ENCODE data around the gene ST3GAL4. TPM values are rescaled to one million over a fixed set of nuclear protein-coding genes. Genes with fewer than 3 reads are reported as not detected.
A peak's percentile ranks its signal among the peaks of the same experiment; 100 is the strongest.

ST3GAL4 gene
- polyA plus RNA-seq, 1 donor = 15.3 TPM

- no peak for DNase-seq
Observed at GRCh38 chr11:126405906-126406305, 50.4 kb downstream of the ST3GAL4 start.

GRCh38 chr11:126406368-126406767, 50.9 kb downstream of the ST3GAL4 start:
- no peak for DNase-seq

DNA sequence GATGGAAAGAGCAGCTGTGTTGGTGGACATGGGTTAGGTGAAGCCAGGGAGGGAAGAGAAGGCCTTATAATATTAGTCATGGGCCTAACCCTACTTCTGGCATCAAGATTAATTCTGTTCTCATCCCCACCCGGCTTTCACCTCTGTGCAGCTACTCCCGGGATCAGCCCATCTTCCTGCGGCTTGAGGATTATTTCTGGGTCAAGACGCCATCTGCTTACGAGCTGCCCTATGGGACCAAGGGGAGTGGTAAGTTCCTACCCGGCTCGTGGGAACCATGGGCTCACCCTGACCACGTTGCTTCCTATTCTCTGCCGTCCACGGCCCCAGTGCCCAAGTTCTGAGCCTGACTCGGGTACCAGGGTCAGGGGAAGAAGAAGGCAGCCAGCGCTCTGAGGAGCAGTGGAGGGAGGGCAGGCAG, 51.6 kb downstream of the ST3GAL4 start:
- DNase-seq = no peak

DNA sequence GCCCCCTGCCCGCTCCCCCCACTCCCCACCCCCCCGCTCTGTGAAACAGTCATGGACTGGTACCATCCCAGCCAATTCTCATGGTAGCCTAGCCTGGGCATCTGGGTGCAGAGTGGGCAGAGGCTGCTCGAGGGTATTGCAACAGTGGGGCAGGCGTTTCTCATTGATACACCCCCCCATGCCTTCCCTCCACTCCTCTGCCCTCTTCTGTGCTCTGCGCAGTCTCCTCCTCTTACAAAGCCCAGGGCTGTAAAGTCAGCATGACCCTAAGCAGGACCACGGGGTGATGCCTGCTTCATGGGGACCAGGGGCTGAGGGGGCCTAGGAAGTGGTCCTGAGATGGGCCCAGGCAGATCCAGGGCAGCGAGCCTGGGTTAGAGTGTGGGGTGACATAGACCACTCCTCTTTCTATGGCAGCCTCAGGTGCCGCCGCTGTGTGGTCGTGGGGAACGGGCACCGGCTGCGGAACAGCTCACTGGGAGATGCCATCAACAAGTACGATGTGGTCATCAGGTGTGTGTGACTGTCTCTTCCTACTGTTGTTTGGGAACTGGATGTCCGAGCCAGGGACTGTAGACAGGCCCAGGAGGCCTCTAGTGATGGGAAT, 52.3 kb downstream of the ST3GAL4 start:
- no peak for DNase-seq

DNA sequence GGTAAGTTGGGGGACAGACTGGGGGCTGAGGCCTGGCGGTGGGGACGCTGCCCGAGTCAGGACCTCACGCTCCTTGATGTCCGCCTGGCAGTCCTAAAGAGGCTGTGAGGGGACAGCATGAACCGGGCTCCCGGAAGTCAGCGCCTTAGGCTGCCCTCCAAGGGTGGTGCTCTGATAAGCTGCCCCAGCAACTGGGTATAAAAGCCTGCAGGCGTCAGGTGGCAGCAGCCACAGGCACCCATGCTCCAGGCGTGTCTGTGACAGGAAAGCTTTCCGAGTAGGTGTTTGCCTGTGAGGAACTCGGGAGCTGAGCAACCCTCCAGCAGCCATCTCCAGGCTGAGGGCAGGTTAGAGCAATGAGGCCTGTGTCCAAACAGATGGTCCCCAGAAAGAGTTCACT, 53.0 kb downstream of the ST3GAL4 start:
- DNase-seq = no peak

DNA sequence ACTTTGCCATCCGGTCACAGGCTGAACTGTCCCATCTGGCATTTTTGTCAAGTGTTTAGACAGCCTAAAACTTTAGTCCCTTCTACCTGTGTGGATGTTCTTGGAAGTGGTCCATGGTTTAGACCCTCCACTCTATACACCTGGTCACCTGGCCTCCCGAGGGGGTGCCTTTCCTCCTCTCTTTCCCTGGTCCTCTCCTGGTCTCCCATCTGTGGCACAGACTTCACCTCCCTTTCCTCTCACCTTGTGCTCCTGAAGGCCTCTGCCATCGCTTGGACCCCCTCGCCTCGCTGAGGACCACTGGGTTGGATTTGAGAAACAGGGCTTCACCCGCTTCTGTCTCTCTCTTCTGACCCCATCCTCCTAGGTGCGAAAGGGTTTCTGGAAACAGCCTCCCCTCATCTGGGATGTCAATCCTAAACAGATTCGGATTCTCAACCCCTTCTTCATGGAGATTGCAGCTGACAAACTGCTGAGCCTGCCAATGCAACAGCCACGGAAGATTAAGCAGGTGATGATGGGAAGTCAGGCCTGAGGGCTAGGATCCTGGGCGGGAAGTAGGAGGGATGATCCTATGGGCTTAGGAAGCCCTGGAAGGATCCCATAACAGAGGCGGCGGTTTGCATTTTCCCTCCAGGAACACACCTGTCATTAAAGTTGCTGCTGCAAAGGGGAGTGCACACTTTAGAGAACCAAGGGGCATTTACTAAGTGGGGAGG, 53.6 kb downstream of the ST3GAL4 start:
- DNase-seq = no peak

- DNase-seq = no peak
Observed at GRCh38 chr11:126409620-126409985, 54.1 kb downstream of the ST3GAL4 start.

- DNase-seq = no peak
Observed at GRCh38 chr11:126410649-126411048, 55.2 kb downstream of the ST3GAL4 start.

GRCh38 chr11:126411971-126412381, 56.5 kb downstream of the ST3GAL4 start:
- DNase-seq = no peak

DNA sequence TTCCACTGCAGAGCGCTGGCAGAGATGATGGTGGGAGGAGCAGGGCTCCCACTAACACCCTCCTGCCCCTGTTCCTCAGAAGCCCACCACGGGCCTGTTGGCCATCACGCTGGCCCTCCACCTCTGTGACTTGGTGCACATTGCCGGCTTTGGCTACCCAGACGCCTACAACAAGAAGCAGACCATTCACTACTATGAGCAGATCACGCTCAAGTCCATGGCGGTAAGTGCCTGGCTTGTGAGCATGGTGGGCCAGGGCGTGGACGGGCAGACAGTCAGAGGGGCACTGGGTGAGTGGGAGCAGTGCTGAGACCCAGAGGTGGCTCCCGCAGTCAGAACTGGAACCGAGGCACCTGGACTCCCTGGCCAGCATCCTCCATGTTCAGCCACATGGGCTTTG, 57.9 kb downstream of the ST3GAL4 start:
- no peak for DNase-seq

DNA sequence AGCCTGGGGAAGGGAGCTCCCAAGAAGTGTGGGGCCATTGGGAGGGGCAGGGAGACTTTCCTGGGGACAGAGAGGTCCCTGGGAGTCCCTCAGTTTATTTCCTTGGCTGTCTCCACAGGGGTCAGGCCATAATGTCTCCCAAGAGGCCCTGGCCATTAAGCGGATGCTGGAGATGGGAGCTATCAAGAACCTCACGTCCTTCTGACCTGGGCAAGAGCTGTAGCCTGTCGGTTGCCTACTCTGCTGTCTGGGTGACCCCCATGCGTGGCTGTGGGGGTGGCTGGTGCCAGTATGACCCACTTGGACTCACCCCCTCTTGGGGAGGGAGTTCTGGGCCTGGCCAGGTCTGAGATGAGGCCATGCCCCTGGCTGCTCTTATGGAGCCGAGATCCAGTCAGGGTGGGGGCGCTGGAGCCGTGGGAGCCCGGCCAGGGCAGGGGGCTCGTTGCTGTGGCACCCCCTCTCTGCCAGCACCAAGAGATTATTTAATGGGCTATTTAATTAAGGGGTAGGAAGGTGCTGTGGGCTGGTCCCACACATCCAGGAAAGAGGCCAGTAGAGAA, 58.4 kb downstream of the ST3GAL4 start:
- no peak for DNase-seq

DNA sequence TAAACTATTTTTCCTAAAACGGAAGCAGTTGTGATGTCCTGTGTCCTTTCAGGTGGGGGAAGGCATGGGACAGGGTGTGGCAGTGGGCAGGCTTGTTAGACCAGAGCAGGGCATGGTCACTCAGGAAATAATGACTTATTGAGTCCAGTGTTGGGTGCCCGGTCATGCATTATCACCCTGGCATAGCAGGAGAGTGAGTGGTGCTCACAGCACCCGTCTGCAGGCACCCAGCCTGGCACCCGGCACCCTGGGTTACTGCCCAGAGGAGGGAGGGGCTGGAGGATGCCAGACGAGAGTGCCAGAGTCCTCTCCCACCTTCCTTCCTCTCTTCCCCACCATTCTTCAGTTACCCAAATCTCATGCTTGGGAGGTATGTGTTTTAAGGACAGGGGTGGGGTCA, 59.1 kb downstream of the ST3GAL4 start:
- DNase-seq = no peak

DNA sequence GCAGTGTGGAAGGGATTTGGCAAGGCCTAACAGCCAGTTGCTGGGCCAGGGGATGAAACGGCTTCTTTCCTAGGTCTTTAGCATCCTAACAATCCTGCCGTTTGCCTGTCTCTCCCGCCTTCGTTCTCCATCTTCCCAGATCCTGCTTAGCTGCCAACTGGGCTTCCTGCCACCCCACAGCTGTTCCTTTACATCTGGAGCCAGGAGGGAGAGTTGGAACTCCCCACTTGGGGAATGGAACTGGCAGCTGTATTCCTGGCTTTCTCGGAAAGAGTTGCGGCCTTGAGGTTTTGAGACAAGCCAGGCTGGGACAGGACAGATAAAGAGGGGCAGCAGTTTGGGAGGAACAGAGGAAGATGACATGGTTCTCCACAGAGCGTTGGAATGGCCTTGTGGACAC, 59.6 kb downstream of the ST3GAL4 start:
- DNase-seq = no peak

GRCh38 chr11:126415669-126416420, 60.4 kb downstream of the ST3GAL4 start:
- DNase-seq = peak; percentile 75

DNA sequence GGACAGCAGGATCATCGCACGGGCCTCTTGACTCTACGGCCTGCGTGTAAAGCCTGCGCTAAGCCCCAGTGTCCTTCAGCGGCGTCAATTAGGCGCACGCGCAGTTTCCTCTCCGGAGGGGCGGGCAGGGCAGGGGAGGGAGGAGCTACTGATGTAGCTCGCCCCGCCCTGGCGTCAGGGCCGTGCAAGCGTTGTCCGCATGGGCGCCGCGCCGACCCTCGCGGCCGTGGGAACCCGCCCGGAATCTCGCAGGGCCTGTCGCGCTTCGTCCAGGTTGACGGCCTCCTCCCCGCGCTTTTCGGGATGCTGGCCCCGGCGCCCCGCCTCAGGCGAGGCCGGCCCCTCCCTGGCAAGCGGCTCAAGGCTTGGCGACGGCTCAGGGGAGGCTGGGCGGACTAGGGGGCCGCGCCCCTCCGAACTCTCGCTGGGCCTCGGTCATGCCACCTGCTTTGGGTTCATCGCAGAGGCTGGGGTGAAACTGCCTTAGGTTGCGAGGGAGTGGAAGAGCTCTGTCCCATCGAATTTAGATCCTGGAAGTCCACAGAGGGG, 61.1 kb downstream of the ST3GAL4 start:
- peak; percentile 88 for DNase-seq

DNA sequence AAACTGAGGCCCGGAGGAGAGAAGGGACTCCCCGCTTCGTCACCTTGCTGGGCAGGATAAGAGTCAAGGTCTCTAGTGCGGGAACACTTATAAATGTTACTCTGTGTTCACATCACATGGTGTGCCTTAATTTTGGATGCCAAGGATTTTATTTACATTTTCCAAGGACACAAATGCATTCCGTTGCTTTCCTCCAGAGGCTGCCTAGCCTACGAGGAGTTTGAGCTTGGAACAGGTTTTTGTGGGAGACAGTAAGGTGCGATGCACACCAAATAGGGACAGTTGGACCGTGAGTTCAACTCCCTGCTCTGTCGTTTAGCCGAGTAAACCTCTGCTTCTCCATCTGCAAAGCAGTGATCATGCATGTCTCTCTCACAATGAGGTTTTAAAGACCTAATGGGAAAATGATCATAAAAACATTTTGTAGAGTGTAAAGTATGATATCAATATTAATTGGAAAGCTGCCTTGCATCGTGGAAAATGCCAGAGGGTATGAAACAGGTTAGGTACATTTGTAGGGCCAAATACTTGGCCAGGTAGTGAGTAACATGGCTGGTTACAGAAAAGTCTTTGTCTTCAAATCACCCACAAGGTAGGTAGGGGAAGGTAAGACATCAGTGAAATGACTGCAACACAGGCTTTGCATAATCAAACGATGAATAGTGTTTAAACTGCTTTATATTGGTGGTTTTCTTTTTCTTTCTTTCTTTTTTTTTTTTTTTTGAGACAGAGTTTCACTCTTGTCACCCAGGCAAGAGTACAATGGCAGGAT, 61.8 kb downstream of the ST3GAL4 start:
- DNase-seq = no peak

DNA sequence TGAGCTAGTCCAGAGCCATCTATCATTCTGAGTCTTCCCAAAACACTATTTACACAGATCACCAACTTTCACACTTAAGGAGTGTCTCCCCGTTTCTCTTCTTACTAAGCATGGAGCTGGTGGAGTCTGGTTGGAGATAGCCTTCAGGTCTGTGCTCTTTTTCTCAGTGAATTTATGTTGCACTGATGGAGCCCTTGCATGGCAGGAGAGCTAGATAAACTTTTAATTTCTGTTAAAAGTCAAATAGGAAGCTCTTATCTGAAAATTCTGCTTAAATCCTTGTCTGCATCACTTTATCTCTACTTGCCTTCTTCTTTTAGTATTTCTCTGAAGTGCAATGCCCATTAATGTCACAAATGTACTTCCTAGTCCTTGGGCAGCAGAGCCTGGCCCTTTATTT, 63.4 kb downstream of the ST3GAL4 start:
- no peak for DNase-seq

GRCh38 chr11:126419801-126420697, 64.6 kb downstream of the ST3GAL4 start:
- DNase-seq = no peak

GRCh38 chr11:126420698-126421256, 65.3 kb downstream of the ST3GAL4 start:
- no peak for DNase-seq

DNA sequence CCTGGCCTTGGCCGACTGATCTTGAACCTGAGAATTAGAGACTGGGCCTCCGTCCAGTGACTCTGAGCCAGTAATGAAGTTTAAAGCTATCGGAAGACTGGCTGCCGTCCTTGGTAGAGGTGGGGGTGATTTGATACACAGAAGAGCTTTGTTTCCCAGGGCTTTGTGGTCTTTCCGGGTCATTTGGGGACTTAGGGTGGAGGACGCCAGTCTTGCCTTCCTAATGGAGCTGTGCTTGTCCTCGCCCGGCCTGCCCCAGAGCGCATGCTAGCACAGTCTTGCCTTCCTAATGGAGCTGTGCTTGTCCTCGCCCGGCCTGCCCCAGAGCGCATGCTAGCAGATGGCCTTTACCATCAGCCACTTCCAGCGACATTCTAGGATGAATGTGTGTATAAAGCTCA, 65.8 kb downstream of the ST3GAL4 start:
- DNase-seq = no peak

DNA sequence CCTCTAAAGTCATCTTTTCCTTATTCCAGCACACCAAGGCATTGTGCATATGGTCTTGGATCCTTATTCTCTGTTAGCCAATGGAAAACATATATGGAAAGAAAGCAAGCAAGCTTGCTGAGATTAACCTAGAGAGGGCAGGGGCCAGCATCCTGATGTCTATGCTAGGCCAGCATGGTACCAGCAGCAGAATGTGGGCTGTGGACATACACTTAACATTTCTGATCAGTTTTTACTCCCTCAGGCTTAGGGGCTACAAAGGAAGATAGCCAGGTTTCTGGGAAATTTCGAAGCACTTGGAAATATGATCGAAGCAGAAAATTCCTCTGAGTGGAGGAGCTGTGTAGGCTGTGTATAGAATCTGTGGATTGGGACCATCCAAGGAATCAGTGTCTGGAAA, 67.0 kb downstream of the ST3GAL4 start:
- DNase-seq = no peak

All from left kidney (tissue), 2 donors.